HG03095 (cell line): ENCODE data around the gene ITPR3.
A peak's percentile ranks its signal among the peaks of the same experiment; 100 is the strongest.
"Not testable (repeated sequence)": the region's sequence is repeated elsewhere in the genome, so short reads cannot be mapped to it uniquely, and the experiment has no call there.

Experiments
- ATAC-seq: cut with Tn5 transposase; IDR thresholded peaks from one replicate; pipeline ENCODE4 v1.9.1; 2021; ENCODE audit warnings: moderate library complexity; ENCODE audit not compliant: unreplicated experiment

ITPR3 gene

GRCh38 chr6:33590531-33591198 is 30.5 kb upstream of the ITPR3 start:
- ATAC-seq: no peak

DNA sequence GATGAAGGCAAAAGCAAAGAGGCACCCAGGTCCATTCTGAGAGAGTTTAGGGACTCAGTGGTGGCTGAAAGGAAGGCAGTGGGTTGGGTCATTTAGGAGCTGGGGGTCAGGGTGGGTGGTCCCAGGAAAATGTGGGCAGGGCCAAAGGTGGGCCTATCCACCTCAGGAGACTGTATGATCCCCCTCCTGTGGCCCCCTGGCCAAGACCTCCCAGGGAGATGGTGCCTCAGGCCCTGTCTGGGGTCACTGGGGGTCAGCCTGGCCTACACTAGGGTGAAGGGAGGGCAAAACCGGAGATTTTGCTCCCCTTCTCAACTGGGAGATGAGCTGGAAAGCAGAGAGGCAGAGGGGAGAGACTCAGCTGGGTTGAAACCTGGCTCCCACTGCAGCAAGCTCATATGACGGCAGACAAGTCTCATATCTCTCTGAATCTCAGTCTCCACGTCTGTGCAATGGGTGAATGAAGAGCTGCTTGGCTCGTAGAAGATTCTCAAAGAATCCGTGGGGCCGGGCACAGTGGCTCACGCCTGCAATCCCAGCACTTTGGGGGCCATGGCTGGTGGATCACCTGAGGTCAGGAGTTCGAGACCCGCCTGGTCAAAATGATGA is 29.6 kb upstream of the ITPR3 start:
- no peak for ATAC-seq

DNA sequence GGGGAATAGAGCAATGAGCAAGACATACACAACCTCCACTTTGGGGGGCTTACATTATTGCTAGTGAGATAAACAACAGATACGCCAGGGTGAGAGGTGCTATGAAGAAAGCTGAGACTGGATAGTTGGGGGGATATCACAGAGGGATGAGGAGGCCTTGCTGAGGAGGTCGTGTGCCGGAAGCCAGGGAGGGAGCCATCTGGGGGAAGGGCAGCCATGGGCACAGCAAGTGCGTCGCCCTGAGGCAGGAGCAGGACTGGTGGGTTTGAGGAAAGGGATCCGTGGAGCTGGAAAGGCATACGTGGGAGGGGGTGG is 28.9 kb upstream of the ITPR3 start:
- no peak for ATAC-seq

- peak; percentile 57 for ATAC-seq
Measured at GRCh38 chr6:33592595-33593413, 28.3 kb upstream of the ITPR3 start.

DNA sequence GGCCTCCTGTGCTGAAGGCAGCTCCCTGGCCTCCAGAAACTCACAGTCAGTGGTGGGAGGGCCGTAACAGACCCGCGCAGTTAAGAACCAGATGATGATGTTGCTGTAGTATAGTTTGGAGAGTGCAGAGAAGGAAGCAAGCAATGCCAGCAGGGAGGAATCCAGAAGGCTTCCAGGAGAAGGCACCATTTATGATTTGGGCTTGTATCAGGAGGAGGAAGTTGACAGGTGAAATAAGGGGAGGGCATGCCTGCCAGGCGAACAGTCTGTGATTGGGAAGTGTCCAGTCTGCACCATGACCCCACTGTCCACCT is 27.8 kb upstream of the ITPR3 start:
- ATAC-seq: no peak

GRCh38 chr6:33595001-33595846 is 25.9 kb upstream of the ITPR3 start:
- no peak for ATAC-seq

GRCh38 chr6:33596894-33597293 is 24.2 kb upstream of the ITPR3 start:
- not testable (repeated sequence) for ATAC-seq

DNA sequence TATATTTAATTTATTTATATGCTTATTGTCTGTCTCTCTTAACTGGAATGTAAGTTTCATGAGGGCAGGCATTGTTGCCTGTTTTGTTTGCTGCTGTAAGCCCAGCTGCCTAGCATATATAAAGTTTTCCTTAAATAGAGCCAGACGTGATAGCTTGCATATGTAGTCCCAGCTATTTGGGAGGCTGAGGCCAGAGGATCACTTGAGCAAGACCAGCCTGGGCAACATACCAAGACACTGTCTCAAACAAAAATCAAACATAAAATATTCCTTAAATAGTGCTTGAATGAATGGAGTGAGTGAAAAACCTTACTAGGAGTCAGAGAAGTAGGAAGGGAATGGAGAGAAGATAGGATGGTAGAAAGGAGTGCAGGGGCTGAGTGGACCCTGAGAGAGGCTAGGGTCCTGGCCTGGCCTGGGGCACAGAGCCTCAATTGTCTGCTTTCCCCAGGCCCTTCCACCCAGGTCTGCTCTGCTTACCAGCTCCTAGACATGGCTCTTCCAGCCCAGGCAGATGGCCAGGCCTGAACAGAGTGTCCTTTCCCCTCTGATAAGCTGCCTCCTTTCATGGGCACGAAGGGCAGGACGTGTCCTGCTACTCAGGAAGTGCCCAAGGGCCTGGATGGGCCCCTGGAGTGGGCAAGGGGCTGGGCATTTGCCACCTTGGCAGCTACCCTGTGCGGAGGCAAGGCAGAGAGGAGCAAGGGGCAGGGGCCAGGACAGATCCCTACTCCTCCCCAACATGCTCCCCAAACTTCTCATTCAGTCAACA is 23.4 kb upstream of the ITPR3 start:
- no peak for ATAC-seq

GRCh38 chr6:33599413-33599938 is 21.6 kb upstream of the ITPR3 start:
- ATAC-seq: no peak

- no peak for ATAC-seq
Measured at GRCh38 chr6:33600761-33601160, 20.4 kb upstream of the ITPR3 start.

GRCh38 chr6:33602180-33602579 is 18.9 kb upstream of the ITPR3 start:
- ATAC-seq: no peak

- ATAC-seq: no peak
Measured at GRCh38 chr6:33604941-33605854, 15.9 kb upstream of the ITPR3 start.

GRCh38 chr6:33606642-33607041 is 14.5 kb upstream of the ITPR3 start:
- no peak for ATAC-seq

DNA sequence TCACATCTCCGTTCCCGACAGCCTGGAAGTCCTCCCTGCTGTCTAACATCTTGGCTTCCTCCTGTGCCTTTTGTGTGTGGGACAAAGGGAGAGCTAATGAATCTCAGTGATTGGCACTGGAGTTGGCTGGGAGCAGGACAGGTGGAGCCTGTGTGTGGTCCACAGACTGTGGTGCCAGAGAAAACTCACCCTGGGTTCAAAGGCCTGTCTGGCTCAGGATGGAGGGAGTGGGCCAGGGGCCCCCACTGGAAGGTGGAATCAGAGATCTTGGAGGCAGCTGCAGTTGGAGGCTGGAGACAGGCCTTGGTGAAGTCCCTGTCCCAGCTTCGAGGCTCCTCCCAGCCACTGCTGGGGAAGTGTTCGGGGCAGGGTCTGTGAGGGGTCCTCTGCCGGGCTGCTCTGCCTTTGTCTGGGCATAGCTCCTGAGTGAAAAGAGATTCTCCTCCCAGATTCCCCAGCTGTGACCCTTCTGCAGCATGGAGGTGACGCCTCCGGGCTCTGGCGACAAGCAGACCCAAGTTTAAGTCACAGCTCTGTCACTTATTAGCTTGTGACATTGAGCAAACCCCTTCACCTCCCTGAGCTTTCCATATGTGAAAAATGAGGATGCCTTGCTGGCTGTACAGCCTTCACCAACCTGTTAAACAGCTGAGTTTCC is 13.9 kb upstream of the ITPR3 start:
- ATAC-seq: no peak

- no peak for ATAC-seq
Measured at GRCh38 chr6:33607784-33608161, 13.3 kb upstream of the ITPR3 start.

DNA sequence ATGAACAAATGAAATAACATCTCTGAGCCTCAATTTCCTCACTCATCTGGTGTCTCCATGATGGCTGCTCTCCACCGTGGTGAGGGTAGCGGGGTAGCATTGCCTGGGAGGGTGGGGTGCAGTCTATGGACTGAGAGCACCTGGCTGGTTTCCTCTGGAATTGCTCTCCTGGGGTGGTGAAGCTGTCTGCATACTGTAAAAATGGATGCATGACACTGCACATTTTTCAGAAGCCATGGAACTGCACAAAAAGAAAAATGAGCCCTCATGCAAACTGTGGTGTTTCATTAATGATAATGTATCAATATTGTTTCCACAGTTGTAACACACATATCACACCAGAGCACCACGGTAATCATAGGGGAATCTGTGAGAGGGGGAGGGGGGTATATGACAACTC is 12.1 kb upstream of the ITPR3 start:
- no peak for ATAC-seq

GRCh38 chr6:33609528-33609927 is 11.6 kb upstream of the ITPR3 start:
- ATAC-seq: no peak

- no peak for ATAC-seq
Measured at GRCh38 chr6:33610067-33610466, 11.1 kb upstream of the ITPR3 start.
